ENCODE measurements around the gene ZNF75A.

GRCh38 chr16:3356118-3356517, 50.8 kb downstream of the ZNF75A start:
- TF ChIP-seq POLR2A (IDR thresholded peaks at IDR 0.05; ENCODE audit: low read depth, low read length) (no peak), POLR2AphosphoS5 (IDR thresholded peaks at IDR 0.05; ENCODE audit: low read depth, low read length) (no peak)

Data from GM12892 (cell line).